ENCODE results near the gene INTS14.

INTS14 gene

DNA sequence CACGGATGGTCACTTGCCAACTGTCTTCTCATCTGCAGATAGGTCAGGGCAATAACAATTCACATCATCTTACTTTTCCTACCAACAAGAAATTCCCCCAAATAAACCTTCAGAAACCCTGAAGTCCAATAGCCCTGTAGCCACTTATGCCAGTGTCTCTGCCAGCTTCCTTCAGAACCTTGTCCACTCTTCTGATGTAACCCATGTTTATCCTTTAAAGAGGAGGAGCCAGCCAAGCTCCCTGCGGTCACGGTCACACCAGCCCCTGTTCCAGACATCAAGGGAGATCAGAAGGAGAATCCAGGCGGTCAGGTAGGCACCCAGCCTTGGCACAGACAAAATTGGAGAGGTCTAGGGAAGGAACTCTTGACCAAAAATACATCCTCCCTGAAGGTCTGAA, 34.5 kb upstream of the INTS14 start:
- no peak overlapping the region for H3K27ac ChIP-seq (ENCODE audit: low read depth, low read length)
- no peak overlapping the region for H3K23ac ChIP-seq (ENCODE audit: low read length)
- H3K4me3 ChIP-seq (ENCODE audit: low read length): no peak overlapping the region
- H3K79me2 ChIP-seq (ENCODE audit: control insufficient read depth, insufficient read depth, low read length): no peaks in the 10 kb centered on the region
- no CpG with 5 or more reads among the region's 4 CpGs for WGBS (ENCODE audit: extremely low coverage, insufficient coverage, low lambda C conversion rate)
- no peak overlapping the region for H3K9ac ChIP-seq (ENCODE audit: low read length)
- no peaks in the 10 kb centered on the region for H3K79me1 ChIP-seq (ENCODE audit: low read length)
- no peak overlapping the region for H2AK5ac ChIP-seq (ENCODE audit: low read length)
- H3K4me1 ChIP-seq (ENCODE audit: control insufficient read depth, low read depth, low read length): no peaks in the 10 kb centered on the region
- no peak overlapping the region for H4K5ac ChIP-seq (ENCODE audit: low read length)
- no peaks in the 10 kb centered on the region for H3K27me3 ChIP-seq (ENCODE audit: insufficient read depth, low read length, poor library complexity)
- no peak overlapping the region for H2BK15ac ChIP-seq (replicated peaks; ENCODE audit: low read depth)
- H2BK5ac ChIP-seq (ENCODE audit: low read length): no peak overlapping the region
- H3K18ac ChIP-seq (ENCODE audit: low read length): no peak overlapping the region
- H3K4ac ChIP-seq (ENCODE audit: low read depth, low read length): no peak overlapping the region
- H2BK120ac ChIP-seq (ENCODE audit: low read depth, low read length): no peak overlapping the region
- no peak for DNase-seq
- H3K4me2 ChIP-seq (ENCODE audit: low read length): no peak overlapping the region
- H3K56ac ChIP-seq (ENCODE audit: low read length): no peak overlapping the region
- no peaks in the 10 kb centered on the region for H3K36me3 ChIP-seq (ENCODE audit: control insufficient read depth, insufficient read depth, low read length)
- no peak overlapping the region for H4K8ac ChIP-seq (ENCODE audit: low read depth, low read length)

DNA sequence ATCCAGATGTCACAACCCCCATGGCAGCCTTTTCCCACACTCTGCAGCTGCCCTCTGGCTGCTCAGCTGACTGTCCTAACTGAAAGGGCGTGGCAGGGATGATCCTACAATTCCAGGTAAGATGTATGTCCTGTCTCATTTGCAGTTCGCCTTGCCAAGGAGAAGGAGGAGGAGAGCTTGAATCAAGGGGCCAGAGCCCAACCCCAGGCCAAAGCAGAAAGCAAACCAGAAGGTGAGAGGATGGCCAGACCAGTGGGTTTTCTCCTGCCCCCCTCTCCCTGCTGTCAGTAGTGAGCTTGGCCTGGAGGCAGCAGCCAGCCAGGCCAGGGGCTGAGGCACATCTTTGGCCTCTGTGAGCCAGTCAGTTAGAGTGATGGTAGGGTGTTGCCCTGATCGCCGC, 33.4 kb upstream of the INTS14 start:
- no peak overlapping the region for H4K5ac ChIP-seq (ENCODE audit: low read length)
- no peaks in the 10 kb centered on the region for H3K36me3 ChIP-seq (ENCODE audit: control insufficient read depth, insufficient read depth, low read length)
- no peak overlapping the region for H2AK5ac ChIP-seq (ENCODE audit: low read length)
- no CpG with 5 or more reads among the region's 4 CpGs for WGBS (ENCODE audit: extremely low coverage, insufficient coverage, low lambda C conversion rate)
- H3K79me2 ChIP-seq (ENCODE audit: control insufficient read depth, insufficient read depth, low read length): no peaks in the 10 kb centered on the region
- no peaks in the 10 kb centered on the region for H3K27me3 ChIP-seq (ENCODE audit: insufficient read depth, low read length, poor library complexity)
- H3K27ac ChIP-seq (ENCODE audit: low read depth, low read length): no peak overlapping the region
- no peak overlapping the region for H2BK5ac ChIP-seq (ENCODE audit: low read length)
- H3K79me1 ChIP-seq (ENCODE audit: low read length): no peaks in the 10 kb centered on the region
- no peak overlapping the region for H4K8ac ChIP-seq (ENCODE audit: low read depth, low read length)
- H2BK120ac ChIP-seq (ENCODE audit: low read depth, low read length): no peak overlapping the region
- H3K23ac ChIP-seq (ENCODE audit: low read length): peak overlapping the region; percentile 59
- DNase-seq: no peak
- H3K9ac ChIP-seq (ENCODE audit: low read length): no peak overlapping the region
- H3K4me1 ChIP-seq (ENCODE audit: control insufficient read depth, low read depth, low read length): no peaks in the 10 kb centered on the region
- H3K4ac ChIP-seq (ENCODE audit: low read depth, low read length): no peak overlapping the region
- no peak overlapping the region for H3K4me2 ChIP-seq (ENCODE audit: low read length)
- no peak overlapping the region for H3K4me3 ChIP-seq (ENCODE audit: low read length)
- no peak overlapping the region for H3K18ac ChIP-seq (ENCODE audit: low read length)
- no peak overlapping the region for H3K56ac ChIP-seq (ENCODE audit: low read length)
- H2BK15ac ChIP-seq (replicated peaks; ENCODE audit: low read depth): no peak overlapping the region

DNA sequence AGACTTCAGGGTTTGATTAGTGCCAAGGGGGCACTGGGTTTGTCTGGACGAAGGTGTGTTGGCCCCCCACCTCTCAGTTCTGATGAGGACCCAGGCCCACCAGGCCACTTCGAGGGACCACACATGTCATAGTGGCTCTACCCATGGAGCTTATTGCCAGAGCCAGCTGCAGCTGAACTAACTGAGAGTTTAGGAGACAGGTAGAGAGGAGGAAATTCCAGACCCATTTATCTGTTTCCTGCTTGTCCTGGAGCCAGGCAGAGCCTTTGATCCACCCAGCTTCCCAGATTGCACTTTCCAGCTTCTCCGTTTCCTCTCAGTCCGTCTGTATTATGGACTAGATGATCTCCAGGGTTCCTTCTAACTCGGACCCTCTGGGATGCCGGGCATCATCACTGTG, 31.7 kb upstream of the INTS14 start:
- H2BK15ac ChIP-seq (replicated peaks; ENCODE audit: low read depth): no peak overlapping the region
- no peak overlapping the region for H3K56ac ChIP-seq (ENCODE audit: low read length)
- no peaks in the 10 kb centered on the region for H3K4me1 ChIP-seq (ENCODE audit: control insufficient read depth, low read depth, low read length)
- H3K23ac ChIP-seq (ENCODE audit: low read length): no peak overlapping the region
- no peak overlapping the region for H2AK5ac ChIP-seq (ENCODE audit: low read length)
- no peak overlapping the region for H3K4ac ChIP-seq (ENCODE audit: low read depth, low read length)
- H3K27ac ChIP-seq (ENCODE audit: low read depth, low read length): no peak overlapping the region
- no peak overlapping the region for H4K8ac ChIP-seq (ENCODE audit: low read depth, low read length)
- H3K9ac ChIP-seq (ENCODE audit: low read length): no peak overlapping the region
- DNase-seq: no peak
- H3K79me1 ChIP-seq (ENCODE audit: low read length): no peaks in the 10 kb centered on the region
- no peaks in the 10 kb centered on the region for H3K36me3 ChIP-seq (ENCODE audit: control insufficient read depth, insufficient read depth, low read length)
- no CpG with 5 or more reads among the region's 6 CpGs for WGBS (ENCODE audit: extremely low coverage, insufficient coverage, low lambda C conversion rate)
- H2BK120ac ChIP-seq (ENCODE audit: low read depth, low read length): no peak overlapping the region
- H3K27me3 ChIP-seq (ENCODE audit: insufficient read depth, low read length, poor library complexity): no peaks in the 10 kb centered on the region
- H3K4me2 ChIP-seq (ENCODE audit: low read length): no peak overlapping the region
- no peaks in the 10 kb centered on the region for H3K79me2 ChIP-seq (ENCODE audit: control insufficient read depth, insufficient read depth, low read length)
- H3K18ac ChIP-seq (ENCODE audit: low read length): no peak overlapping the region
- H2BK5ac ChIP-seq (ENCODE audit: low read length): no peak overlapping the region
- H4K5ac ChIP-seq (ENCODE audit: low read length): no peak overlapping the region
- no peak overlapping the region for H3K4me3 ChIP-seq (ENCODE audit: low read length)

- Histone ChIP-seq H3K27ac (ENCODE audit: low read depth, low read length) (no peak overlapping the region), H3K18ac (ENCODE audit: low read length) (no peak overlapping the region), H2BK120ac (ENCODE audit: low read depth, low read length) (no peak overlapping the region), H3K9ac (ENCODE audit: low read length) (no peak overlapping the region), H3K79me1 (ENCODE audit: low read length) (no peaks in the 10 kb centered on the region), H2BK15ac (replicated peaks; ENCODE audit: low read depth) (no peak overlapping the region), H2AK5ac (ENCODE audit: low read length) (no peak overlapping the region), H3K79me2 (ENCODE audit: control insufficient read depth, insufficient read depth, low read length) (no peaks in the 10 kb centered on the region), H3K4me2 (ENCODE audit: low read length) (no peak overlapping the region), H3K56ac (ENCODE audit: low read length) (no peak overlapping the region), H3K27me3 (ENCODE audit: insufficient read depth, low read length, poor library complexity) (no peaks in the 10 kb centered on the region), H3K4me1 (ENCODE audit: control insufficient read depth, low read depth, low read length) (no peaks in the 10 kb centered on the region), H3K23ac (ENCODE audit: low read length) (no peak overlapping the region), H2BK5ac (ENCODE audit: low read length) (no peak overlapping the region), H3K4me3 (ENCODE audit: low read length) (no peak overlapping the region), H4K5ac (ENCODE audit: low read length) (no peak overlapping the region), H3K4ac (ENCODE audit: low read depth, low read length) (no peak overlapping the region), H4K8ac (ENCODE audit: low read depth, low read length) (no peak overlapping the region), H3K36me3 (ENCODE audit: control insufficient read depth, insufficient read depth, low read length) (no peaks in the 10 kb centered on the region)
- WGBS (ENCODE audit: extremely low coverage, insufficient coverage, low lambda C conversion rate): no CpG with 5 or more reads among the region's 6 CpGs
- DNase-seq: peak; percentile 28
Measured at GRCh38 chr15:65641768-65642475, 31.0 kb upstream of the INTS14 start.

- Histone ChIP-seq H3K23ac (ENCODE audit: low read length) (no peak overlapping the region), H2BK15ac (replicated peaks; ENCODE audit: low read depth) (no peak overlapping the region), H3K18ac (ENCODE audit: low read length) (no peak overlapping the region), H3K56ac (ENCODE audit: low read length) (no peak overlapping the region), H3K4ac (ENCODE audit: low read depth, low read length) (no peak overlapping the region), H3K4me2 (ENCODE audit: low read length) (no peak overlapping the region), H2BK5ac (ENCODE audit: low read length) (no peak overlapping the region), H3K4me1 (ENCODE audit: control insufficient read depth, low read depth, low read length) (no peaks in the 10 kb centered on the region), H3K9ac (ENCODE audit: low read length) (no peak overlapping the region), H3K79me1 (ENCODE audit: low read length) (no peaks in the 10 kb centered on the region), H3K27me3 (ENCODE audit: insufficient read depth, low read length, poor library complexity) (no peaks in the 10 kb centered on the region), H3K27ac (ENCODE audit: low read depth, low read length) (no peak overlapping the region), H4K5ac (ENCODE audit: low read length) (no peak overlapping the region), H4K8ac (ENCODE audit: low read depth, low read length) (no peak overlapping the region), H3K4me3 (ENCODE audit: low read length) (no peak overlapping the region), H3K36me3 (ENCODE audit: control insufficient read depth, insufficient read depth, low read length) (no peaks in the 10 kb centered on the region), H3K79me2 (ENCODE audit: control insufficient read depth, insufficient read depth, low read length) (no peaks in the 10 kb centered on the region), H2BK120ac (ENCODE audit: low read depth, low read length) (no peak overlapping the region), H2AK5ac (ENCODE audit: low read length) (no peak overlapping the region)
- no CpG with 5 or more reads among the region's 6 CpGs for WGBS (ENCODE audit: extremely low coverage, insufficient coverage, low lambda C conversion rate)
- DNase-seq: no peak
Measured at GRCh38 chr15:65639509-65639908, 28.6 kb upstream of the INTS14 start.

GRCh38 chr15:65638681-65639089, 27.8 kb upstream of the INTS14 start:
- H3K9ac ChIP-seq (ENCODE audit: low read length): no peak overlapping the region
- H3K79me1 ChIP-seq (ENCODE audit: low read length): no peaks in the 10 kb centered on the region
- H2BK5ac ChIP-seq (ENCODE audit: low read length): no peak overlapping the region
- DNase-seq: peak; percentile 87
- H3K4me3 ChIP-seq (ENCODE audit: low read length): no peak overlapping the region
- H3K4me2 ChIP-seq (ENCODE audit: low read length): no peak overlapping the region
- H2AK5ac ChIP-seq (ENCODE audit: low read length): no peak overlapping the region
- no peaks in the 10 kb centered on the region for H3K36me3 ChIP-seq (ENCODE audit: control insufficient read depth, insufficient read depth, low read length)
- H3K4ac ChIP-seq (ENCODE audit: low read depth, low read length): no peak overlapping the region
- no peak overlapping the region for H2BK120ac ChIP-seq (ENCODE audit: low read depth, low read length)
- no peak overlapping the region for H2BK15ac ChIP-seq (replicated peaks; ENCODE audit: low read depth)
- H3K4me1 ChIP-seq (ENCODE audit: control insufficient read depth, low read depth, low read length): no peaks in the 10 kb centered on the region
- no peak overlapping the region for H4K5ac ChIP-seq (ENCODE audit: low read length)
- no peak overlapping the region for H4K8ac ChIP-seq (ENCODE audit: low read depth, low read length)
- H3K27ac ChIP-seq (ENCODE audit: low read depth, low read length): no peak overlapping the region
- peak overlapping the region; percentile 17 for H3K56ac ChIP-seq (ENCODE audit: low read length)
- H3K23ac ChIP-seq (ENCODE audit: low read length): no peak overlapping the region
- no peak overlapping the region for H3K18ac ChIP-seq (ENCODE audit: low read length)
- no peaks in the 10 kb centered on the region for H3K27me3 ChIP-seq (ENCODE audit: insufficient read depth, low read length, poor library complexity)
- WGBS (ENCODE audit: extremely low coverage, insufficient coverage, low lambda C conversion rate): no CpG with 5 or more reads among the region's 3 CpGs
- H3K79me2 ChIP-seq (ENCODE audit: control insufficient read depth, insufficient read depth, low read length): no peaks in the 10 kb centered on the region

Measured in mesendoderm (in vitro differentiated cells).